ENCODE results near the gene TMTC1. TPM values are rescaled to one million over a fixed set of nuclear protein-coding genes. Genes with fewer than 3 reads are reported as not detected.

Gene TMTC1
- total RNA-seq, 3 donors from 2014 or later (not counting 1 experiment from before 2014, with no cell fraction given), result 0.18 to 2.0 (median 0.50) TPM

- ATAC-seq, result peak in 1 of 3 donors; percentile 43
- peaks cover 7 to 9% of the 10 kb centered on the region in 2 donors for H3K4me1 Mint-ChIP-seq
- H3K27ac Mint-ChIP-seq, result no peak overlapping the region
Observed at GRCh38 chr12:29563636-29564035, 220.1 kb downstream of the TMTC1 start.

GRCh38 chr12:29563071-29563470 lies 220.7 kb downstream of the TMTC1 start:
- no peaks in the 10 kb centered on the region for H3K36me3 Mint-ChIP-seq
- H3K27ac Mint-ChIP-seq, result no peak overlapping the region
- Histone ChIP-seq H3K27ac (ENCODE audit: low read length) (no peak overlapping the region), H3K27me3 (ENCODE audit: control insufficient read depth, insufficient read depth, low read length) (no peaks in the 10 kb centered on the region), H3K4me1 (ENCODE audit: control insufficient read depth, insufficient read depth, low read length) (no peaks in the 10 kb centered on the region), H3K4me3 (ENCODE audit: low read length) (no peak overlapping the region), H3K9me3 (ENCODE audit: control insufficient read depth, insufficient read depth, low read length) (no peaks in the 10 kb centered on the region), H3K36me3 (ENCODE audit: control insufficient read depth, insufficient read depth, low read length) (no peaks in the 10 kb centered on the region)
- intact Hi-C loops (cut with micrococcal nuclease), result no loop called here
- H3K9me3 Mint-ChIP-seq, result no peaks in the 10 kb centered on the region
- no peak for ATAC-seq
- H3K4me1 Mint-ChIP-seq, result peaks cover 7 to 9% of the 10 kb centered on the region in 2 donors
- H3K27me3 Mint-ChIP-seq (ENCODE audit: low read depth in 2 of 2), result peaks cover 1 to 13% of the 10 kb centered on the region in 2 donors
- TF ChIP-seq CTCF (IDR thresholded peaks at IDR 0.05), result no peak
- 67% methylated on average over 1 of the region's 1 CpG for WGBS (ENCODE audit: insufficient coverage)
- DNase-seq, result no peak
- H3K4me3 Mint-ChIP-seq, result no peak overlapping the region

More at GRCh38 chr12:29563636-29564035, 220.1 kb downstream of the TMTC1 start:
- H3K27me3 ChIP-seq (ENCODE audit: control insufficient read depth, insufficient read depth, low read length), result no peaks in the 10 kb centered on the region
- H3K4me1 ChIP-seq (ENCODE audit: control insufficient read depth, insufficient read depth, low read length), result no peaks in the 10 kb centered on the region
- no peaks in the 10 kb centered on the region for H3K36me3 ChIP-seq (ENCODE audit: control insufficient read depth, insufficient read depth, low read length)
- Mint-ChIP-seq H3K36me3 (no peaks in the 10 kb centered on the region), H3K9me3 (no peaks in the 10 kb centered on the region), H3K4me3 (peak overlapping the region; percentile 25), H3K27me3 (ENCODE audit: low read depth in 2 of 2) (peaks cover 7 to 13% of the 10 kb centered on the region in 2 donors)
- WGBS (ENCODE audit: insufficient coverage), result 25% methylated on average over 10 of the region's 10 CpGs
- intact Hi-C loops (cut with micrococcal nuclease), result no loop called here
- no peak for TF ChIP-seq CTCF (IDR thresholded peaks at IDR 0.05)
- H3K27ac ChIP-seq (ENCODE audit: low read length), result no peak overlapping the region
- DNase-seq, result no peak
- no peak overlapping the region for H3K4me3 ChIP-seq (ENCODE audit: low read length)
- no peaks in the 10 kb centered on the region for H3K9me3 ChIP-seq (ENCODE audit: control insufficient read depth, insufficient read depth, low read length)

- H3K36me3 ChIP-seq (ENCODE audit: control insufficient read depth, insufficient read depth, low read length), result no peaks in the 10 kb centered on the region
- no peaks in the 10 kb centered on the region for H3K9me3 ChIP-seq (ENCODE audit: control insufficient read depth, insufficient read depth, low read length)
- H3K9me3 Mint-ChIP-seq, result no peaks in the 10 kb centered on the region
- DNase-seq (no peak), ATAC-seq (no peak)
- peaks cover 7 to 9% of the 10 kb centered on the region in 2 donors for H3K4me1 Mint-ChIP-seq
- WGBS (ENCODE audit: insufficient coverage), result 97% methylated on average over 3 of the region's 4 CpGs
- TF ChIP-seq CTCF (IDR thresholded peaks at IDR 0.05), result no peak
- intact Hi-C loops (cut with micrococcal nuclease), result no loop called here
- H3K4me3 Mint-ChIP-seq, result no peak overlapping the region
- no peaks in the 10 kb centered on the region for H3K4me1 ChIP-seq (ENCODE audit: control insufficient read depth, insufficient read depth, low read length)
- no peaks in the 10 kb centered on the region for H3K36me3 Mint-ChIP-seq
- no peaks in the 10 kb centered on the region for H3K27me3 ChIP-seq (ENCODE audit: control insufficient read depth, insufficient read depth, low read length)
- H3K27ac ChIP-seq (ENCODE audit: low read length), result no peak overlapping the region
- H3K4me3 ChIP-seq (ENCODE audit: low read length), result no peak overlapping the region
- no peak overlapping the region for H3K27ac Mint-ChIP-seq
- peaks cover 0 to 16% of the 10 kb centered on the region in 2 donors for H3K27me3 Mint-ChIP-seq (ENCODE audit: low read depth in 2 of 2)
Observed at GRCh38 chr12:29562110-29562804, 221.5 kb downstream of the TMTC1 start.

DNA sequence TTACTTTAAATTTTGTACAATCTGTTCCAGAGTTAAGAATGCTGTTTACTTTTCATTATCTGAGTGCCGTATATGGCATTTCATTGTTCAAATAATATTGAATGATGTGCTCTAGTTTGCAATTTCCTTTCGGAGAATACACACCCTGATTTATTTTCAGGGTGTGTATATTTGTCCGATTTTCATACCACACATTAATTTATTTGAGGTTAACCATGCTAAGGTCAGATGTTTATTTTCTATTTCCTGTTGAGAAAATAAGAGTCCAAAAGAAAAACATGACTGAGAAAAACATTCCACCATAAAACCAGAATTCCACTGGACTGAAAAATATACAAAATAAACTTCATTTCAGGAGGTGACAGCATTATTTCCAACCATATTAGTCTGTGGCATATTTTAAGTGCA lies 222.1 kb downstream of the TMTC1 start:
- Mint-ChIP-seq H3K36me3 (no peaks in the 10 kb centered on the region), H3K27ac (no peak overlapping the region), H3K4me3 (no peak overlapping the region), H3K27me3 (ENCODE audit: low read depth in 2 of 2) (peaks cover 0 to 16% of the 10 kb centered on the region in 2 donors), H3K4me1 (peaks cover 7 to 9% of the 10 kb centered on the region in 2 donors), H3K9me3 (no peaks in the 10 kb centered on the region)
- H3K27me3 ChIP-seq (ENCODE audit: control insufficient read depth, insufficient read depth, low read length), result no peaks in the 10 kb centered on the region
- WGBS (ENCODE audit: insufficient coverage), result no CpG with 5 or more reads among the region's 3 CpGs
- no peak for DNase-seq
- no peaks in the 10 kb centered on the region for H3K36me3 ChIP-seq (ENCODE audit: control insufficient read depth, insufficient read depth, low read length)
- H3K9me3 ChIP-seq (ENCODE audit: control insufficient read depth, insufficient read depth, low read length), result no peaks in the 10 kb centered on the region
- no peak overlapping the region for H3K27ac ChIP-seq (ENCODE audit: low read length)
- ATAC-seq, result no peak
- intact Hi-C loops (cut with micrococcal nuclease), result no loop called here
- H3K4me1 ChIP-seq (ENCODE audit: control insufficient read depth, insufficient read depth, low read length), result no peaks in the 10 kb centered on the region
- H3K4me3 ChIP-seq (ENCODE audit: low read length), result no peak overlapping the region
- no peak for TF ChIP-seq CTCF (IDR thresholded peaks at IDR 0.05)
